Panc1 (cell line): ENCODE data around the gene CGNL1. TPM values are rescaled to one million over a fixed set of nuclear protein-coding genes. Genes with fewer than 3 reads are reported as not detected.

Experiments
- ATAC-seq: fragments of 200-7000 bp; cut with Tn5 transposase; 2 replicates; pipeline ENCODE4 v1.9.1; 2020; ENCODE audit warnings: mild to moderate bottlenecking, moderate library complexity
- BruUV-seq: library from RNA; stranded (reverse); fragments of 400-500 nt; replicated peaks from 2 replicates; lab custom pipeline; 2021; lab: Mats Ljungman, UMichigan
- CTCF ChIA-PET: fragments of 300-600 bp; sonication (Branson Sonifier 250); formaldehyde crosslinking; loops from one replicate; lab custom pipeline; 2022; ENCODE audit warnings: antibody characterized with exemption; lab: Charles Lee
- POLR2A ChIA-PET: fragments of 300-600 bp; sonication (Branson Sonifier 250); formaldehyde crosslinking; loops from one replicate; lab custom pipeline; 2022; ENCODE audit warnings: antibody characterized with exemption; lab: Charles Lee
- DNase-seq: peaks from one replicate; pipeline ENCODE4 v3.0.0-alpha.2; 2010; ENCODE audit warnings: low read depth, low spot score
- H3K27ac ChIP-seq: 2 replicates; pipeline ENCODE4 v1.5.1; 2011; ENCODE audit warnings: mild to moderate bottlenecking, low read length, inconsistent platforms
- H3K27me3 ChIP-seq: fragments of 200-500 bp; sonication (Bioruptor generic); 2 replicates; pipeline ENCODE4 v1.6.0; 2014; ENCODE audit warnings: low read length, inconsistent platforms; ENCODE audit not compliant: control insufficient read depth, insufficient read depth
- H3K36me3 ChIP-seq: fragments of 200-500 bp; sonication (Bioruptor generic); 2 replicates; pipeline ENCODE4 v1.5.1; 2014; ENCODE audit warnings: inconsistent platforms, mild to moderate bottlenecking, low read length, moderate library complexity; ENCODE audit not compliant: control insufficient read depth, insufficient read depth
- H3K4me1 ChIP-seq: 2 replicates; pipeline ENCODE4 v1.5.1; 2011; ENCODE audit warnings: inconsistent platforms, mild to moderate bottlenecking, low read length, moderate library complexity; ENCODE audit not compliant: control insufficient read depth, insufficient read depth
- H3K4me3 ChIP-seq, 2 experiments: 2 replicates each; pipeline ENCODE4 v1.5.1; 2011 to 2012; ENCODE audit warnings: low read depth in 2 of 2, low read length in 2 of 2, mild to moderate bottlenecking in 2 of 2, inconsistent platforms in 1 of 2, moderate library complexity in 1 of 2
- H3K9me3 ChIP-seq: fragments of 200-500 bp; sonication (Bioruptor generic); 2 replicates; pipeline ENCODE4 v1.5.1; 2014; ENCODE audit warnings: low read depth, mild to moderate bottlenecking, inconsistent platforms, low read length, moderate library complexity; ENCODE audit not compliant: control insufficient read depth, insufficient read depth
- POLR2AphosphoS5 ChIP-seq: IDR thresholded peaks from 2 replicates; pipeline ENCODE4 v1.6.1; 2012; ENCODE audit warnings: mild to moderate bottlenecking, low read depth, low read length, moderate library complexity
- SIN3A ChIP-seq: IDR thresholded peaks from 2 replicates; pipeline ENCODE4 v1.6.1; 2012; ENCODE audit warnings: low read depth, mild to moderate bottlenecking, low read length, moderate library complexity, borderline replicate concordance; ENCODE audit not compliant: insufficient read depth
- TCF7L2 ChIP-seq: IDR thresholded peaks from 2 replicates; pipeline ENCODE4 v1.6.1; 2011; ENCODE audit warnings: mild to moderate bottlenecking, low read depth, low read length, inconsistent platforms
- in situ Hi-C: cut with HindIII; loops from 2 replicates; pipeline ENCODE4 v1.10.0; 2016; ENCODE audit warnings: low sequenced_read_pairs, low pct_unique_long_range_greater_than_20kb
- intact Hi-C: fragments of 100-400 bp; cut with micrococcal nuclease; formaldehyde crosslinking; loops from one replicate; pipeline ENCODE4 v1.10.0; 2022; ENCODE audit not compliant: unreplicated experiment
- total RNA-seq: library from RNA; stranded (reverse); gene quantifications from one replicate; pipeline ENCODE4 v1.2.1, GENCODE V29; 2021; ENCODE audit not compliant: unreplicated experiment
- TF ChIP-seq, protein P1 (sequence below), 2 experiments: IDR thresholded peaks; 2 replicates each; pipeline ENCODE4 v1.6.1; 2011 to 2012; ENCODE audit warnings: low read depth in 2 of 2, control low read depth in 1 of 2, low read length in 1 of 2, mild to moderate bottlenecking in 1 of 2, moderate library complexity in 1 of 2; ENCODE audit not compliant: insufficient read depth in 1 of 2
- TF ChIP-seq, protein P2 (sequence below): fragments of 450-650 bp; IDR thresholded peaks from 2 replicates; pipeline ENCODE4 v1.5.1; 2017; ENCODE audit warnings: mild to moderate bottlenecking

The CGNL1 gene
- total RNA-seq, 1 experiment from 2014 or later: 3.5 TPM

GRCh38 chr15:57503051-57503702 is 126.9 kb downstream of the CGNL1 start:
- Histone ChIP-seq H3K4me3 (no peak overlapping the region), H3K4me1 (no peaks in the 10 kb centered on the region), H3K36me3 (no peaks in the 10 kb centered on the region), H3K27me3 (no peaks in the 10 kb centered on the region), H3K27ac (no peak overlapping the region), H3K9me3 (no peaks in the 10 kb centered on the region)
- intact Hi-C loops: no loop called here
- ChIA-PET POLR2A (no interaction called here), CTCF (no interaction called here)
- no peak for ATAC-seq
- no peak for DNase-seq
- in situ Hi-C loops: no loop called here
- TF ChIP-seq TCF7L2: no peak
- TF ChIP-seq, protein P1, sequence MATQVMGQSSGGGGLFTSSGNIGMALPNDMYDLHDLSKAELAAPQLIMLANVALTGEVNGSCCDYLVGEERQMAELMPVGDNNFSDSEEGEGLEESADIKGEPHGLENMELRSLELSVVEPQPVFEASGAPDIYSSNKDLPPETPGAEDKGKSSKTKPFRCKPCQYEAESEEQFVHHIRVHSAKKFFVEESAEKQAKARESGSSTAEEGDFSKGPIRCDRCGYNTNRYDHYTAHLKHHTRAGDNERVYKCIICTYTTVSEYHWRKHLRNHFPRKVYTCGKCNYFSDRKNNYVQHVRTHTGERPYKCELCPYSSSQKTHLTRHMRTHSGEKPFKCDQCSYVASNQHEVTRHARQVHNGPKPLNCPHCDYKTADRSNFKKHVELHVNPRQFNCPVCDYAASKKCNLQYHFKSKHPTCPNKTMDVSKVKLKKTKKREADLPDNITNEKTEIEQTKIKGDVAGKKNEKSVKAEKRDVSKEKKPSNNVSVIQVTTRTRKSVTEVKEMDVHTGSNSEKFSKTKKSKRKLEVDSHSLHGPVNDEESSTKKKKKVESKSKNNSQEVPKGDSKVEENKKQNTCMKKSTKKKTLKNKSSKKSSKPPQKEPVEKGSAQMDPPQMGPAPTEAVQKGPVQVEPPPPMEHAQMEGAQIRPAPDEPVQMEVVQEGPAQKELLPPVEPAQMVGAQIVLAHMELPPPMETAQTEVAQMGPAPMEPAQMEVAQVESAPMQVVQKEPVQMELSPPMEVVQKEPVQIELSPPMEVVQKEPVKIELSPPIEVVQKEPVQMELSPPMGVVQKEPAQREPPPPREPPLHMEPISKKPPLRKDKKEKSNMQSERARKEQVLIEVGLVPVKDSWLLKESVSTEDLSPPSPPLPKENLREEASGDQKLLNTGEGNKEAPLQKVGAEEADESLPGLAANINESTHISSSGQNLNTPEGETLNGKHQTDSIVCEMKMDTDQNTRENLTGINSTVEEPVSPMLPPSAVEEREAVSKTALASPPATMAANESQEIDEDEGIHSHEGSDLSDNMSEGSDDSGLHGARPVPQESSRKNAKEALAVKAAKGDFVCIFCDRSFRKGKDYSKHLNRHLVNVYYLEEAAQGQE (IDR thresholded peaks at IDR 0.05; ENCODE audit: insufficient read depth in 1 of 2, low read depth in 2 of 2, low read length in 1 of 2): no peak
- TF ChIP-seq, protein P2, sequence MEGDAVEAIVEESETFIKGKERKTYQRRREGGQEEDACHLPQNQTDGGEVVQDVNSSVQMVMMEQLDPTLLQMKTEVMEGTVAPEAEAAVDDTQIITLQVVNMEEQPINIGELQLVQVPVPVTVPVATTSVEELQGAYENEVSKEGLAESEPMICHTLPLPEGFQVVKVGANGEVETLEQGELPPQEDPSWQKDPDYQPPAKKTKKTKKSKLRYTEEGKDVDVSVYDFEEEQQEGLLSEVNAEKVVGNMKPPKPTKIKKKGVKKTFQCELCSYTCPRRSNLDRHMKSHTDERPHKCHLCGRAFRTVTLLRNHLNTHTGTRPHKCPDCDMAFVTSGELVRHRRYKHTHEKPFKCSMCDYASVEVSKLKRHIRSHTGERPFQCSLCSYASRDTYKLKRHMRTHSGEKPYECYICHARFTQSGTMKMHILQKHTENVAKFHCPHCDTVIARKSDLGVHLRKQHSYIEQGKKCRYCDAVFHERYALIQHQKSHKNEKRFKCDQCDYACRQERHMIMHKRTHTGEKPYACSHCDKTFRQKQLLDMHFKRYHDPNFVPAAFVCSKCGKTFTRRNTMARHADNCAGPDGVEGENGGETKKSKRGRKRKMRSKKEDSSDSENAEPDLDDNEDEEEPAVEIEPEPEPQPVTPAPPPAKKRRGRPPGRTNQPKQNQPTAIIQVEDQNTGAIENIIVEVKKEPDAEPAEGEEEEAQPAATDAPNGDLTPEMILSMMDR: peak; percentile 33; the same call in 1 of the 2 replicates
- TF ChIP-seq POLR2AphosphoS5: no peak
- no peak for TF ChIP-seq SIN3A
- BruUV-seq: no TSS peak

DNA sequence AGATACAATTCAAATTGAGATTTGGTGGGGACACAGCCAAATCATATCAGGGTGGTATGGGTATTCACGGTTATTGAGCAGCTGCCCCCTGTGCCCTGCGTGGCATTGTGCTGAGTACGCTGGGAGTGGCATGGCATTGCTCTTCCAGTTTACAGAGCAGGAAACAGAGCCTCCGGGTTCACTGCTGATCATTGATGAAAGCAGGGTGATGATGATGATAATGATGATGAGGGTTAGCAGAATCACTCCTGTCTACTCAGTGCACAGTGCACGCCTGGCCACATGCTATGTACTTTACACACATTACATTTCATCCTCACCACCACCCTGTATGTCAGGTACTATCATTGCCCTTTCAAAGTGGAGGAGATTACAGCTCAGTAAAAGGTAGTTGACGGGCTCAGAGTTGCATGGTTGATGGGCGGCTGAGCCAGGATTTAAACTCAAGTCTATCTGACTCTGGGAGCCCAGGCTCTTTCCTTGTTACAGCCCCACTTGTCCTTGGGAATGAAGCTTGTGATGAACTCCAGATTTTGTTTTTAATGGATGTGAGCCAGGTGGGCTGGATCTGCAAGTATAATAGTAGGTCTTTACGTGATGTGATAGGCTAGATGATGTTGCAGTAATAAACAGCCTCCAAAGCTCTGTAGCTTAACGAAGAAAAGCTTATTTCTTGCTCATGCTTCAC is 127.8 kb downstream of the CGNL1 start:
- intact Hi-C loops (no loop called here), in situ Hi-C loops (no loop called here)
- Histone ChIP-seq H3K4me1 (no peaks in the 10 kb centered on the region), H3K9me3 (no peaks in the 10 kb centered on the region), H3K27me3 (no peaks in the 10 kb centered on the region), H3K4me3 (no peak overlapping the region), H3K36me3 (no peaks in the 10 kb centered on the region), H3K27ac (no peak overlapping the region)
- ATAC-seq (no peak), DNase-seq (no peak)
- TF ChIP-seq SIN3A (no peak), TCF7L2 (no peak), POLR2AphosphoS5 (no peak)
- TF ChIP-seq, protein P2: no peak
- TF ChIP-seq, protein P1 (IDR thresholded peaks at IDR 0.05; ENCODE audit: insufficient read depth in 1 of 2, low read depth in 2 of 2, low read length in 1 of 2): no peak
- BruUV-seq: no TSS peak
- CTCF ChIA-PET: interaction anchor here (0.5 kb wide), 1 partner anchor 37 kb away, joined by 5 read pairs; no protein-coding TSS in a partner anchor
- POLR2A ChIA-PET: interaction anchor here (0.5 kb wide), 1 partner anchor 89 kb away, joined by 4 read pairs; no protein-coding TSS in a partner anchor
